Measurements from ENCODE around the gene PNPLA1. TPM values are rescaled to one million over a fixed set of nuclear protein-coding genes. Genes with fewer than 3 reads are reported as not detected.
A peak's percentile ranks its signal among the peaks of the same experiment; 100 is the strongest.

PNPLA1 gene
- total RNA-seq, 1 donor from 2014 or later: not detected

GRCh38 chr6:36297511-36297910, 27.7 kb downstream of the PNPLA1 start:
- TF ChIP-seq CTCF (IDR thresholded peaks at IDR 0.05; ENCODE audit: partially characterized antibody, unreplicated experiment): no peak
- Mint-ChIP-seq H3K27ac (ENCODE audit: unreplicated experiment) (no peak overlapping the region), H3K9me3 (ENCODE audit: unreplicated experiment) (peaks cover 2% of the 10 kb centered on the region), H3K36me3 (ENCODE audit: unreplicated experiment) (no peaks in the 10 kb centered on the region), H3K4me3 (ENCODE audit: unreplicated experiment) (no peak overlapping the region), H3K27me3 (ENCODE audit: unreplicated experiment) (peaks cover 2% of the 10 kb centered on the region), H3K4me1 (ENCODE audit: low read depth, unreplicated experiment) (peaks cover 5% of the 10 kb centered on the region)
- no peak for DNase-seq

GRCh38 chr6:36298027-36298426, 28.2 kb downstream of the PNPLA1 start:
- H3K36me3 Mint-ChIP-seq (ENCODE audit: unreplicated experiment): no peaks in the 10 kb centered on the region
- H3K27me3 Mint-ChIP-seq (ENCODE audit: unreplicated experiment): peaks cover 2% of the 10 kb centered on the region
- TF ChIP-seq CTCF (IDR thresholded peaks at IDR 0.05; ENCODE audit: partially characterized antibody, unreplicated experiment): no peak
- H3K4me3 Mint-ChIP-seq (ENCODE audit: unreplicated experiment): no peak overlapping the region
- peaks cover 2% of the 10 kb centered on the region for H3K9me3 Mint-ChIP-seq (ENCODE audit: unreplicated experiment)
- DNase-seq: no peak
- no peak overlapping the region for H3K27ac Mint-ChIP-seq (ENCODE audit: unreplicated experiment)
- H3K4me1 Mint-ChIP-seq (ENCODE audit: low read depth, unreplicated experiment): peaks cover 5% of the 10 kb centered on the region

- Mint-ChIP-seq H3K9me3 (ENCODE audit: unreplicated experiment) (peaks cover 2% of the 10 kb centered on the region), H3K4me1 (ENCODE audit: low read depth, unreplicated experiment) (peaks cover 7% of the 10 kb centered on the region), H3K27me3 (ENCODE audit: unreplicated experiment) (peaks cover 2% of the 10 kb centered on the region), H3K36me3 (ENCODE audit: unreplicated experiment) (no peaks in the 10 kb centered on the region), H3K4me3 (ENCODE audit: unreplicated experiment) (no peak overlapping the region), H3K27ac (ENCODE audit: unreplicated experiment) (no peak overlapping the region)
- TF ChIP-seq CTCF (IDR thresholded peaks at IDR 0.05; ENCODE audit: partially characterized antibody, unreplicated experiment): no peak
- DNase-seq: no peak
Observed at GRCh38 chr6:36301085-36301658, 31.3 kb downstream of the PNPLA1 start.

- peaks cover 13% of the 10 kb centered on the region for H3K4me1 Mint-ChIP-seq (ENCODE audit: low read depth, unreplicated experiment)
- peaks cover 2% of the 10 kb centered on the region for H3K9me3 Mint-ChIP-seq (ENCODE audit: unreplicated experiment)
- DNase-seq: no peak
- H3K27ac Mint-ChIP-seq (ENCODE audit: unreplicated experiment): no peak overlapping the region
- TF ChIP-seq CTCF (IDR thresholded peaks at IDR 0.05; ENCODE audit: partially characterized antibody, unreplicated experiment): no peak
- no peak overlapping the region for H3K4me3 Mint-ChIP-seq (ENCODE audit: unreplicated experiment)
- H3K27me3 Mint-ChIP-seq (ENCODE audit: unreplicated experiment): peaks cover 8% of the 10 kb centered on the region
- no peaks in the 10 kb centered on the region for H3K36me3 Mint-ChIP-seq (ENCODE audit: unreplicated experiment)
Observed at GRCh38 chr6:36301781-36302180, 31.9 kb downstream of the PNPLA1 start.

- Mint-ChIP-seq H3K27me3 (ENCODE audit: unreplicated experiment) (peaks cover 9% of the 10 kb centered on the region), H3K36me3 (ENCODE audit: unreplicated experiment) (no peaks in the 10 kb centered on the region), H3K4me1 (ENCODE audit: low read depth, unreplicated experiment) (peaks cover 12% of the 10 kb centered on the region), H3K9me3 (ENCODE audit: unreplicated experiment) (peaks cover 2% of the 10 kb centered on the region), H3K27ac (ENCODE audit: unreplicated experiment) (no peak overlapping the region), H3K4me3 (ENCODE audit: unreplicated experiment) (no peak overlapping the region)
- peak; percentile 97 for TF ChIP-seq CTCF (IDR thresholded peaks at IDR 0.05; ENCODE audit: partially characterized antibody, unreplicated experiment)
- DNase-seq: peak; percentile 90
Observed at GRCh38 chr6:36302227-36302976, 32.5 kb downstream of the PNPLA1 start.
